ENCODE measurements around the gene RALGDS. TPM values are rescaled to one million over a fixed set of nuclear protein-coding genes. Genes with fewer than 3 reads are reported as not detected.

The RALGDS gene
- total and polyA plus RNA-seq, 2 experiments from 2014 or later, result 8.6 to 20.3 TPM

- no peaks in the 10 kb centered on the region; the same call in 2 of the 3 replicates for H3K36me3 Mint-ChIP-seq (ENCODE audit: low read depth)
- H4K20me1 ChIP-seq (replicated peaks; ENCODE audit: insufficient read depth), result peaks cover 4% of the 10 kb centered on the region; the same call in 1 of the 2 replicates
- no peaks in the 10 kb centered on the region; the same call in 1 of the 2 replicates for H3K4me1 ChIP-seq (ENCODE audit: insufficient read depth)
- H3K4me3 Mint-ChIP-seq, result no peak overlapping the region
- 0 out of 2 replicates have a peak, but pooled peaks cover 2% of the 10 kb centered on the region for H3F3A ChIP-seq (replicated peaks; ENCODE audit: low read depth)
- H3K79me2 ChIP-seq (replicated peaks; ENCODE audit: insufficient read depth), result no peaks in the 10 kb centered on the region
- H3K27ac Mint-ChIP-seq, result no peak overlapping the region; the same call in 1 of the 2 replicates
- no peak overlapping the region for H3K27ac ChIP-seq (ENCODE audit: low read depth)
- TF ChIP-seq JUNB (IDR thresholded peaks at IDR 0.05; ENCODE audit: unreplicated experiment) (no peak), ZNF462 (CRISPR knock-in tag; IDR thresholded peaks at IDR 0.05) (no peak), CTCF (conservative IDR thresholded peaks at IDR 0.05; ENCODE audit: low read depth in 2 of 2) (no peak), CREB1 (CRISPR knock-in tag; IDR thresholded peaks at IDR 0.05; ENCODE audit: low read depth) (no peak), NANOG (IDR thresholded peaks at IDR 0.05; ENCODE audit: borderline replicate concordance) (no peak), EZH2 (IDR thresholded peaks at IDR 0.05; ENCODE audit: low read depth, unreplicated experiment) (no peak), ZNF331 (CRISPR knock-in tag; IDR thresholded peaks at IDR 0.05; ENCODE audit: low read depth) (no peak), REST (IDR thresholded peaks at IDR 0.05; ENCODE audit: unreplicated experiment) (no peak), ETS1 (IDR thresholded peaks at IDR 0.05) (no peak), POLR2AphosphoS5 (IDR thresholded peaks at IDR 0.05; ENCODE audit: low read depth) (no peak), EZH2phosphoT487 (IDR thresholded peaks at IDR 0.05; ENCODE audit: unreplicated experiment) (no peak), ZNF114 (CRISPR knock-in tag; IDR thresholded peaks at IDR 0.05) (no peak), STAT1 (IDR thresholded peaks at IDR 0.05; ENCODE audit: unreplicated experiment) (no peak)
- H3K9me3 Mint-ChIP-seq, result no peaks in the 10 kb centered on the region; the same call in 2 of the 3 replicates
- peaks cover 41% of the 10 kb centered on the region for H3K27me3 Mint-ChIP-seq (ENCODE audit: insufficient read depth, low read depth, poor library complexity)
- peaks cover 34% of the 10 kb centered on the region; the same call in 1 of the 2 replicates for H3K27me3 ChIP-seq (ENCODE audit: insufficient read depth)
- ATAC-seq, result no peak
- H3K4me1 Mint-ChIP-seq, result peaks cover 16% of the 10 kb centered on the region
- no peak overlapping the region for H3K4me3 ChIP-seq
- H3K9me2 ChIP-seq (ENCODE audit: insufficient read depth), result no peaks in the 10 kb centered on the region
- no peak overlapping the region for H3K4me2 ChIP-seq
- no peaks in the 10 kb centered on the region for H3K36me3 ChIP-seq (ENCODE audit: insufficient read depth)
- H2AFZ ChIP-seq, result no peak overlapping the region
- peak; percentile 29 for DNase-seq (ENCODE audit: low spot score)
Observed at GRCh38 chr9:133122935-133123611, 2.0 kb upstream of the RALGDS start.
